Measurements from ENCODE around the gene CLTB.
A peak's percentile ranks its signal among the peaks of the same experiment; 100 is the strongest.

Gene CLTB

DNA sequence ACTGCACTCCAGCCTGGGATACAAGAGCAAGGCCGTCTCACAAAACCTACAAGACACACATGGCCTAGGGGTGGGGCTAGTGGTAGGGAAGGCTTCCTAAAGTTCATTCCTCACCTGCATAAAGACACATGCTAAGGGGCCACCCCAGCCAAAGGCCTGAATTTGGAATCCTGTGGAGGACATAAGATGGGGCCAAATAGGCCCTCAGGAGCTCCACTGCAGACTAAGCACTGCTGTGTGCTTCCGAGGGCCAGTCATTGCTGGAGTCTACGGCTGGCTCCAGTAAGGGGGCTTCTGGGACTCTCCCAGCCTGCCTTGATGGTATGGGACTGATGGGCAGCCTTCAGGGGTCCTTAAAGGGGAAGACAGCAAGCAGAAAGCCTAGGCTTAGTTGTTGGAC, 33.6 kb downstream of the CLTB start:
- no peak for DNase-seq (ENCODE audit: low spot score)

DNA sequence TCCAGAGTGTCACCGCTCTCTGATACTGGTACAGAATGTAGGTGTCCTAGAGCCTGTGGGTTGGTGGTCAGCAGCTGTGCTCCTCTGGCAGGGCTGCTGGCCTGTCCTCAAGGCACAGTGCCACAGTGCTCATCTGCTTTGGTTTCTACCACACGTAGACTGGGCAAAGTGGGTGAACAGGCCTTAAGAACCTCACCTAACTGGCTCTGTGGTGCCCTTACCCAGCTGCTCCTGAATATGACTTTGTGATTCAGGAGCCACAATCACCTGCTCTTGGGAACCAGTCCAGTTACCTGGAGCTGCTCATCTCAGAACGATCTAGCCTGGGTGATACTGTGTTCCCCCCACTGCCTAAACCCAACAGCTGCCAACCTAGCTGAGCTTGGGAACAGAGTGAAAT, 34.4 kb downstream of the CLTB start:
- no peak for DNase-seq (ENCODE audit: low spot score)

DNA sequence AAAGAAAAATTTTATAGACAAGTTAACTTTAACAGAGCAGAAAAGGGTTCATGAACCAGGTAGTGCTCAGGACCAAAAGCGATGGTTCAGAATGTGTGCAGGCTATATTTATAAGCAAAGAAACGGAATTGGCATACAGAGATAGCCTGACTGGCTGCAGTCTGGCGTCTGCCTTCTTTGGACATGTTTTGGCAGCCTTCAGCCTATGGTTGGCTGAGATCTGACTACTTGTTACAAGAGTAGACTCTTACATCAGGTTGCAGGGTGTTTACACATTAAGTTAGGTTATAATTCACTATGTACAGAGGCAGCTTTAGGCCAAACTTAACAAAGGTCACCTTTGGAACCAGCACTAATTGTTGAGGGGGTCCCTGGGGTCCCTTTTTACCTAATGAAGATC, 34.9 kb downstream of the CLTB start:
- no peak for DNase-seq (ENCODE audit: low spot score)

DNA sequence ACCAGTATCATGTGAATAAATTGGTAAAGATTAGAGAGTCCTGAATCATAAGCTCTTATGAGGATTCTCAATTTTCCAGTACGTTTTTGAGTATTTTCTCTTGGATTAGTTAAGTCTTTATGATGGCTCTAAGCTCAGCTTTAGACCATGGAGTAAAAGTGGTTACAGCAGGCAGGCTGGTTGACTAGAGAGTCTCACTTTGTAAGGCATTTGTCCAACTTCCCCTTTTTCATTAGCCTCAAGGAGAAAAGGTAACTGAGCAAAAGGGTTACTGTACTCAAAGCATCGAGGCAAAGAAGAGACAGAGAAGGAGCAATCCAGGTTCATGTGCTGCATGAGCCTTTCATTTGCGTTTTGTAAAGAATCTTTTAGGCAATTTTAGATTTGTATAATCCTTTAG, 36.5 kb downstream of the CLTB start:
- no peak for DNase-seq (ENCODE audit: low spot score)

DNA sequence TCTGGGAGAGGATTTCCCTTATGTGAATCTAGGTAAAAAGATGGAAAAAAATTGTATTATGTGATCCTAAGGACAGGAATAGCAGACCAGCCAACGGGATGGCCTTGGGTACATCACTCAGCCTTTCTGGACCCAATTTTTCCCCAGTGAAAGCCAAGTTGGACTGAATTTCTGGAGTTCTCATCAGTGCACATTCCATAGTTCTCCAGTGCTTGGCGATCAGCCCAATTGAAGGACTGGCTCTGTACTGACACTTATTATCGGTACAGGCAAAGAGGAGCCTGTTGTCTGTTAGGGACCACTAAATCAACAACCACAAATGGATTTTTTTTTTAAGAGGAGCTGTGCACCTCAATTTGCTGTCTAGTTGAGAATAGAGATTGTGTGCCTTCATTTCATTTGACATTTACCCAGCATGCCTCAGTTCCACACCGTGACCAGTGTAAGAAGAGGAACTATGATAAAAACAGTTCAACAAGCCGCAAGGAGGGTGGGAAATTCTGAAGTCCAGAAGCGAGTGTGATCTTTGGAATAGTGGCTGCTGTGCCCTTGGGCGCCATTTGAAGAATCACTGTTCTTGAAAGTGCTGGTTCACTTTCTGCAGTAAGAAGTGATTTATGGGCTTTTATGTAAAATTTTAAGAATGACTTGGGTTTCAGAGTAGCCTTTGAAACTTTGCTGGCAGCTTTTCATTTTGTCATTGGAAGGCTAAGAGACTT, 43.1 kb downstream of the CLTB start:
- DNase-seq (ENCODE audit: low spot score): no peak

DNA sequence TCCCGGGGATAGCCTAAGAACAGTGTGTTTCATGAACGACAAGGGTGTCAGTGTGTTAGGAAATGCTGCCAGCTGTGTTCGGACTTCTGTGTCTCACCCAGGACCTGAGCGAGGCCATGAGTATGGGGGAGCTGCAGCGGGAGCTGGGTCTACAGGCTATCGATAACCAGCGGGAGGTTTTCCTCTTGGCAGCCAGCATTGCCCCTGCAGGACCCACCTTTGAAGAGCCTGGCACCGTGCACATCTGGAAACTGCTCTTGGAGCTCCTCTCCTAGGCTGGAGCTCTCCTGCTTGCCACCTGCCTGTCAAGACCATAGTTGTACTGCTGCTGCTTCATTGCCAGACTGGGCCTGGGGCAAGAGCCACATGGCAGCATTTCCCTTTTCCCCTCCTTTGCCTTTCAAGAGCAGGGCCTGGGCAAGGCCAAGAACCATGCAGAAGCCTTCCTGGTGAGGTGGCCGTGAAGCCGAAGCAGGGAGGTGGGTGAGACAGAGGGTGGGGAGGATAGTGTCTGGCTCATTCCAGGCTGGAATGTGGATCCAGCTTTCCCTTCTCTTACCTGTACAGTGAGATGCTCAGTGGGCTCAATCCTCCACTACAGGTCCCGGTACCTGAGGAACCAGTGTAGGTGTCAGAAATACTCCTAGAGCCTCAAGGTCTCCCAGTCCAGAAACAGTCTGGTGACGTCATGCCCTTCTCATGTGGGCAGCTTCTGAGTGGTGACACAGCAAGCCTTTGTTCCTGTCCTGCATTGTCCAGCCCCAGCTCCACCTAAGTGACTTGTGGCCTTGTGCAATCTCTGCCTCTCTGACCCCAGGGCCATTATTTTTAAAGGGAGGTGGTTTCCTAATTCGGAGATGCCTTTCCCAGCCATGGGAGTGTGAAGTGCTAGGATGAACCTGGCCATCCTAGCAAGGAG, 44.5 kb downstream of the CLTB start:
- DNase-seq (ENCODE audit: low spot score): no peak

DNA sequence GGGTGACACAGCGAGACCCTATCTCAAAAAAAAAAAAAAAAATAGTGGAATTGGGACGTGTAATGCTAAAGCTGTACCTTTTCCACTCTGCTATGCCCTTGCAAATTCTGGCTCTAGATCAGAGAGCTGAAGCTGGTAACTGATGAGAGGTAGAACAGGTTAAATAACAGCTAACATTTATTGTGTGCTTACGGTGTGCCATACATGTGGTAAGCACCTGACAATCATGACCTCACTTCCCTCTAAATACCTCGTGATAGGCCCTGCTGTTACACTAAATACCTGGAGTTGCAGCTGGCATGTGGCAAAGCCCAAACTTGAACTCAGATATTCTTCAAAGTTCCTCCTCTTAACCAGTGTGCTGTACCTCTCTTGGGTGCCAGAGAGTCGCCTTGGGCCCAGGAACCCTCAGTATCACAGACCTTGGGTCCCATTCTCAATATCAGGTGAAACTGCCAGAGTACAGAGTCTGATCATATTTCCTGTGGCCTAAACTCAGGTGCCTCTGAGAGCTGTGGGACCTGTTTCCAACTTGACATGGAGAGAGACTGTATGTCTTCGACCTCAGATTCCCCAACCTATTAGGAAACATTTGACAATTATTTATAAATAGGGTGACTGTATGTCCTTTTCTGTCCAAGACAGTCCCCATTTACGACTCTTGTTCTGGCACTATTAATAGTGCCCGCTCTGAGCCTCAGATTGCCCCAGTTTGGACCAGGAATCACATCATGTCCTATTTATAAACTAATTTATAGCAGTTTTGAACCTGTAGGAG, 46.2 kb downstream of the CLTB start:
- no peak for DNase-seq (ENCODE audit: low spot score)

DNA sequence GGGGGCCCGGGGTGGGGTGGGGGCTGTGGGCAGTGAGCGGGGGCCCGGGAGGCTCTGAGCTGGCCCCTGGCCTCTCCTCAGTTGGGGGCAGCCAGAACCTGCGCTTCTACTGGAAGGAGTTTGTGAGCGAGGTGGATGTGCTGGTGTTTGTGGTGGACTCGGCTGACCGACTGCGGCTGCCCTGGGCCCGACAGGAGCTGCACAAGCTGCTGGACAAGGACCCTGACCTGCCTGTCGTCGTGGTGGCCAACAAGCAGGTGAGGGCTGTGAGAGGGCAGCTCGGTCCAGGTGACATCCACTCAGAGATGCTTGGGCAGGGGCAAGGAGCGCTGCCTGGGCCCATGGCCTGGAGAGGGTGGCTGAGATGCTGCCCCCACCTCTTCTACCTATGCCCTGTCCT, 47.6 kb downstream of the CLTB start:
- no peak for DNase-seq (ENCODE audit: low spot score)

DNA sequence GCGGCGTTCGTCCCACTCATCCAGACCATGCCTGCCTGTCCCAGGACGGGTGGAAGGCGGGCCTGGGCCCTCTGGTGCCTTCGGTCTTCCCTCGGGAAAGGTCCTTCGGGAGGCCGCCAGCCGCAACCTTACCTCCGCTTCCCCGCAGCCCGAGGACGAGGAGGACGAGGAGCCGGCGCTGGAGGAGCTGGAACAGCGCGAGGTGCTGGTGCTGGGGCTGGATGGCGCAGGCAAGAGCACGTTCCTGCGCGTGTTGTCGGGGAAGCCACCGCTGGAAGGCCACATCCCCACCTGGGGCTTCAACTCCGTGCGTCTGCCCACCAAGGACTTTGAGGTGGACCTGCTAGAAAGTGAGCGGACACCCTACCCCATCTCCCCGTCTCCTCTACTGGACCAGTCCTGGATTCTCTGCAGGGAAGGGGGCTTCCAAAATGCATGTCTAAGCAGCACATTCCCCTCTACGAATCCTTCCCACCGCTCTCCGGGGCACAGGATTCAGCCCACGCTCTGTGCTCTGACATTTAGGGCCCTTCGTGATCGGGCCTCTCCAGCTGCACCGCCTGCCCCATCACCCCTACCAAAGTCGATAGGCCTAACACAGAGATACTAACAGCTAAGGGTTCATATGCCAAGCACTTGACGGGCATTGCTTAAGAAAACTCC, 50.0 kb downstream of the CLTB start:
- no peak for DNase-seq (ENCODE audit: low spot score)

DNA sequence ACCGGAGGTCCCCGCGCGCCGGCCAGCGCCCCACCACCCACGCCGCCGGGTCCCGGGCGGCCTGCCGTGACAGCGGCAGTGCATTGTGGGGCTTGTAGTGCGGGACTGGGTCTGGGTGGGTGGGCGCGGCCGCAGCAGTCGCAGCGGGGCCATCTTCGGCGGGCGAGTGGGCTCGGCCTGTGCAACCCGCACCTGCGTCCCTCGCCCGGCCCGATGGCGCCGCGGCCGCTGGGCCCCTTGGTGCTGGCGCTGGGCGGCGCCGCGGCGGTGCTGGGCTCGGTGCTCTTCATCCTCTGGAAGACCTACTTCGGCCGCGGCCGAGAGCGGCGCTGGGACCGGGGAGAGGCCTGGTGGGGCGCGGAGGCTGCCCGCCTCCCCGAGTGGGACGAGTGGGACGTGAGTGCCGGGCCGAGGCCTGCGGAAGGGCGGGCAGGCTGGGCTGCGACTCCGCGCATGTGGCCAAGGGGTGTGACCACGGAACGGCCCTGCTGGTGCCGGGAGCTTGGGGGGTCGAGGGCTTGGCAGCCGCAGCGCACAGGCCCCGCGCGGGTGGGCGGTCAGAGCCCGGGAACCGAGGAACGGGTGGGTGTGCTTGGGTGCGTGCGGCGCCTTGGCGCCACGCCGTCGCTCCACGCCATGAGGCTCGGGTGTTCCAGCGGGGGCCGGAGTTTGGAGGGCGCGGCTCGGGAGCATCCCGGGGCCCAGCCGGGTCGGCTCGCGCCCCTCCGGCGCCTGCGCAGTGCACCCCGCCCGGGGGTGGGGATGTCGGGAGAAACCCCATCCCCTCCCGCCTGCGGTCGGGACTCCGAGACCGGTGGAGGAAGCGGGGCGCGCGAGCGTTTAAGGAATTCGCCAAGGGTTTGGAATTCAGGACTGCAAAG, 50.7 kb downstream of the CLTB start, which contains the start of gene ARL10:
Gene ARL10, plus strand, starts transcription at position 137 of the 881 bp plus-strand sequence. Its CDS starts 77 bp downstream, at position 214.
- DNase-seq (ENCODE audit: low spot score): peak; percentile 78

DNA sequence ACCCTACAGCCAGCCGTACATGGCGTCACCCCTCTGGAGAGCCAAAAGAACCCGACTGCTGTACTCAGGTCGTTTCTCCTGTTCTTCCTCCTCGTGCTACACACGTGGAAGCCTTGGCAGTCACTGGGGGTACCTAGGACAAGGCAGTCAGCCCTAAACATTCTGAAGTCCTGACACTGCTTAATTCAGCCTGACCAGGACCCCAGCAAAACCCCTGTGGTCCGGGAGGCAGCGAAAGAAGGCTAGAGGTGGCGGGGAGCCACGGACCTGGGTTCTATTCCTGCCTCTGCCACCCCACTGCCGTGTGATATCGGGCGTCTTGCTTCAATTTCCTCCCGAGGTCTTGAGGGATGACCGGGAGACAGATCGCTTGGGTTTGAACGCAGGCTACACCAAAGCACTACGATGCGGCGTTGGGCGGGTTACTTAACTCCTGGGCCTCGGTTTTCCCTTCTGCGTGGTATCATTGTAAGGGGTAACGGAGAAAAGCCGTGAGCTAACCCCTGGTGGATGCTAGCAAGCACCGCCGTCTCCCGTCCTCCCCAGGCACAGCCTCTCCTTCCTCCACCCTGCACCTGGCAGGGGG, 51.5 kb downstream of the CLTB start:
- no peak for DNase-seq (ENCODE audit: low spot score)

DNA sequence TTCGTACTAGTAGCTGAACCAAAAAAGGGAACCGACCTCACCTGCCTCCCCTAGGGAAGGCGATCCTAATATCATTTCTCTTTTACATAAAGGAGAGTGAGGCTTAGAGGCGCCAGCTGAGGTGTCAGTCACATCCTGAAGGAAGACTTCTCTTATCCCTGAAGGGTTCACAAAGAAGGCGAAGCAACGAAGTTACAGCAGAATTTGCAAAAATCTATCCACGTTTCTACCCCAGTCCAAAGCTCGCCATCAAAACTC, 54.2 kb downstream of the CLTB start:
- DNase-seq (ENCODE audit: low spot score): no peak

DNA sequence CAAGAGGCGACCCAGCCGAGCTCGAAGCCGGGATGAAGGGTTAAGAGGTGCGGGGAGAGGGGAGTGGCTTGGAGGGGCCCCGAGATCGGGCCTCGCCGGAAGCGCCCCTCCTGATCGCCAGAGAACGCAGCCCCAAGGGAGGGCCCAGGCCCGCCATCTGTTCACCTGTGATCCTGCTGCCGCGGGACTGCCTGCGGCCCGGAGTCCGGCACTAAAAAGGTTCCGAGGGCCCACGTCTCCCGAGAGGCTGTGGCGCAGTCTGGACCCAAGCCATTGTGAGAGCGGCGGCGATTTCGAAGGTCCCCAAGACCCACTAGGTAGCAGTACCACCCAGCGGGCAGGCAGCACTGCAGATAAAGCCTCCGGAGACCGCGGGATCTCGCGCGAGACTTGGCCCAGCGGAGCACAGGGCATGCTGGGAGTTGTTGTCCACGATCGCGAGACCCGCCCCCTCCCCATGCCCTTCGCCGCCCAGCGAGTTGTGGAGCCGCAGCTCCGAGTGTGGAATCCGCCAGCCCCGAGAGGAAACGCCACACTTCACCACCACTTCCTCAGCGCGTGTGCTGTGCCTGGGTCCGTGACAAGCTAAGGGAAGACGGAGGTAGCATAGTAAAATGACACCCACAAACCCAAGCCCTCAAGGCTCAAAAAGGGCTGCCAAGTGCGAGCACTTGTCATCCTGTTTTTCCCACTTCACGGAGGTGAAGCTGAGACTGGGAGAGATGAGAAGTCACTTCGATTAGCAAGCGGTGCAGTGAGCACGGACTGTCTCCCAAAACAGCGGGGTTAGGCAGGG, 54.7 kb downstream of the CLTB start, which contains the start of gene KIAA1191:
Gene KIAA1191, minus strand, starts transcription at position 328 of the 796 bp plus-strand sequence. CDS start 2,256 bp downstream, outside the sequence.
- DNase-seq (ENCODE audit: low spot score): peak; percentile 94

DNA sequence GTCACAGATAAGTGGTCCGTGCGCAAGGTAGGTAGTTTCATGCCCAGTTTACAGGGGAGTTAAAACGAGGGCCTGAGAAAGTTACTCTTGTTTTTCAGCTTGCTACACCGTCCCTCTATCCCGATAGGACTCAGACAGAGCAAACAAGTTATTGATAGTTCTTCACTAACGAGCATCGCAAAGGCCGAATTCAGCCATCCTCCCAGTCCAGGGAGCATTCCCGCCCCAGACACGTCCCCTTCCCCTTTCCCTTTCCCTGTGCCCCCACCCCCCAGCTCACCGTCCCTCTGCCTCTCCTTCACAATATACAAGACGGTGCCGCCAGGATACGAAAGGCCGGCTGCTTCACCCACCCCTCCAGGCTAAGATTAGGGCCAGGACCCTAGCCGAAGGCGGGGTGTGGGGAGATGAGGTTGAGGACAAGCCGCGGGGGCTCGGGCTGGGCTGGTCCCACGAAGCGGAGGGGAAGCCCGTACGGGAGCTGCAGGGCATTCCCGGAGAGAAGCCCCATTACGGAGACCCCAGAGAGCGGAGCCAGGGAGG, 55.4 kb downstream of the CLTB start:
- peak; percentile 70 for DNase-seq (ENCODE audit: low spot score)

DNA sequence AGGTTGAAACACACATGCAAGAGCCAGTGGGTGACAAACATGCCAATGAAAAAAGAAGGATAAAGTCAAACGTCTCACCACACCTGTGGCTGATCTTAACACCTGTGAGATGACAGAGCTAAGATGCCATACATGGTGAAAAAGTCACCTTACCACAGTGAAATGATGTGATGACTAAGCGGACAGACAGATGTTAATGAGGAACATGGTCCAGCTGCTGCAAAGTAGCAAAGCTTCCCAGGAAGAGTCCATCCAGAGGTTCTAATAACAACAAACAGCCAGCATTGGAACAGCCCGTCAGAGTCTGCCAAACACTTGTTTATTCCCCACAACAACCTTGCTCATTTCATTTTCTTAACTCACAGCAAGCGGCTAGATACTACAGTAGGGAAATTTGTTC, 56.7 kb downstream of the CLTB start:
- DNase-seq (ENCODE audit: low spot score): no peak

DNA sequence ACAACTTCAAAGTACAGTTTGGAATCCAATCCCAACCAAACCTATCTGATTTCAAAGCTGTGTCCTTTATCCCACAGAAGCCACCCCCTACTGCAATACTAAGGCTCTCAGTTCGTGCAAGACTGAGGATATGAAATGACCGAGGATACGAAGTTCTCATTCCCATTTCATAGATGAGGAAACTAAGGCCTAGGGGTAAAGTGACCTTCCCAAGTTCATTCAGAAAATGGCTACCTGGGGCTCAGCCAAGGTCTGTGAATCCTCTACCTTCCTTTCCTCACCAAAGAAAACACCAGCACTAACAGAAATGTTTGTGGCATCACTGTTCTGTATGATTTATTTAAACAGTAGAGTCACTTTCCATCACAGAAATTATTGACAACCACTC, 60.2 kb downstream of the CLTB start:
- DNase-seq (ENCODE audit: low spot score): no peak

DNA sequence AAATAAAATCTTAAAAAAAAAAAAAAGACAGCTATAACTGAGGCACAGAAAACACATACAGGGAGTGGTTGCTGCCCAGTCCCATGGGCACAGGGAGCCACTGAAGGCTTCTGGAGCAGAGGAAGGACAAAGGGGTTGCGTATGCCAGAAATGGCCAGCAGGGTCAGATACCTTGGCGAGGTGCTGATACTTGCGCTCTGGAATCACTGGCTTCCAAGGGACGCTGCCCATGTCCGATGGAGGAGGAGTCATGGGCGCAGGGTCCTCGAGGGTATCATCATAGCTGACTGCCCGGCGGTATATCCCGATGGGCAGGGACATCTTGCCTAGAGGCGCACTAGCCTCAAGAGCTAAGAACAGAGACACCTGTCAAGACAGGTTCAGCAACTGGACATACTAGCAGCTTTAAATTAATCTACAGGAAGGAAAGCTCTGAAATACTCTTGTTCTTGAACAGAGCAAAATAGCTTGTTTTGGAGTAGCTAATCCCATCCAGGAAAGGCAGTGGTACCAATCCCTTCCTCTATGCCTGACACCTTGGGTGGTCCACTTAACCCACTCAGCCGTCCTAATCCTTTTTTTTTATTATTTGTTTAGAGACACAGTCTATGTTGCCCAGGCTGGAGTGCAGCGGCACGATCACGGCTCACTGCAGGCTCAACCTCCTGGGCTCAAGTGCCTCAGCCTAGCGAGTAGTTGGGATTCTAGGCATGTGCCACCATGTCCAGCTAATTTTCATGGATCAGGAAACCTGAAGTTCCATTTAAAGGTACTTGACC, 60.8 kb downstream of the CLTB start:
- no peak for DNase-seq (ENCODE audit: low spot score)

DNA sequence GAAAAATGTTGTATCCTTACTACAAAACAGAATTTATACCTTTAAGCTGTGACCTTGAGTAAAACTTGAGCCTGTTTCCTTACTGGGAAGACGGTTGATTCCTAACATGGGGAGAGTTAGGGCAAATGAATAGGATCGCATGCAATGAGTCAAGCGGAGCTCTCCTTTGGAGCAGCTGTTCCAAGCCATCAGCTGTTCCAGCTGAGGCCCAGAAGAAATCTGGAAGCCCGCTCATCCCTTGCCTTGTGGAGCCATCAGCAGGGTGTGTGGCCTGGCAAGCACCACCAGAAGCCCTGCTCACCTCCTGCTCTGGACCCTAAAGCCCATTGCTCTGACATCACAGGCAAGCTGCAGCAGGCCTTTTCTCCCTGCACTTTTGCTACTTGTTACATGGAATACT, 62.8 kb downstream of the CLTB start:
- no peak for DNase-seq (ENCODE audit: low spot score)

Data from ecto neural progenitor cell (in vitro differentiated cells).